ENCODE measurements around the gene VAPB. TPM values are rescaled to one million over a fixed set of nuclear protein-coding genes. Genes with fewer than 3 reads are reported as not detected.

The VAPB gene
- total RNA-seq, 4 donors from 2014 or later, result 9.4 to 13.0 (median 11.0) TPM

- intact Hi-C loops (cut with DNase I; ENCODE audit: low total_unique reads), result no loop called here
- DNase-seq (ENCODE audit: low spot score in 2 of 2), result no peak
- TF ChIP-seq POLR2A (IDR thresholded peaks at IDR 0.05), result no peak
- TF ChIP-seq, protein P1, sequence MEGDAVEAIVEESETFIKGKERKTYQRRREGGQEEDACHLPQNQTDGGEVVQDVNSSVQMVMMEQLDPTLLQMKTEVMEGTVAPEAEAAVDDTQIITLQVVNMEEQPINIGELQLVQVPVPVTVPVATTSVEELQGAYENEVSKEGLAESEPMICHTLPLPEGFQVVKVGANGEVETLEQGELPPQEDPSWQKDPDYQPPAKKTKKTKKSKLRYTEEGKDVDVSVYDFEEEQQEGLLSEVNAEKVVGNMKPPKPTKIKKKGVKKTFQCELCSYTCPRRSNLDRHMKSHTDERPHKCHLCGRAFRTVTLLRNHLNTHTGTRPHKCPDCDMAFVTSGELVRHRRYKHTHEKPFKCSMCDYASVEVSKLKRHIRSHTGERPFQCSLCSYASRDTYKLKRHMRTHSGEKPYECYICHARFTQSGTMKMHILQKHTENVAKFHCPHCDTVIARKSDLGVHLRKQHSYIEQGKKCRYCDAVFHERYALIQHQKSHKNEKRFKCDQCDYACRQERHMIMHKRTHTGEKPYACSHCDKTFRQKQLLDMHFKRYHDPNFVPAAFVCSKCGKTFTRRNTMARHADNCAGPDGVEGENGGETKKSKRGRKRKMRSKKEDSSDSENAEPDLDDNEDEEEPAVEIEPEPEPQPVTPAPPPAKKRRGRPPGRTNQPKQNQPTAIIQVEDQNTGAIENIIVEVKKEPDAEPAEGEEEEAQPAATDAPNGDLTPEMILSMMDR (IDR thresholded peaks at IDR 0.05), result no peak
- 95 to 96% methylated on average over 7 of the region's 7 CpGs for WGBS, 2 donors
- no peak overlapping the region for H3K4me3 ChIP-seq (ENCODE audit: low read depth, poor library complexity, severe bottlenecking)
These were observed 40.3 kb downstream of the VAPB start for GRCh38 chr20:58429303-58429702.

- TF ChIP-seq POLR2A (IDR thresholded peaks at IDR 0.05), result no peak
- TF ChIP-seq, protein P1 (IDR thresholded peaks at IDR 0.05), result no peak
- no peak overlapping the region for H3K4me3 ChIP-seq (ENCODE audit: low read depth, poor library complexity, severe bottlenecking)
- WGBS, 2 donors, result 87 to 94% methylated on average over 2 of the region's 2 CpGs
- DNase-seq (ENCODE audit: low spot score in 2 of 2), result no peak
- intact Hi-C loops (cut with DNase I; ENCODE audit: low total_unique reads), result no loop called here
These were observed 42.1 kb downstream of the VAPB start for GRCh38 chr20:58431134-58431533.

DNA sequence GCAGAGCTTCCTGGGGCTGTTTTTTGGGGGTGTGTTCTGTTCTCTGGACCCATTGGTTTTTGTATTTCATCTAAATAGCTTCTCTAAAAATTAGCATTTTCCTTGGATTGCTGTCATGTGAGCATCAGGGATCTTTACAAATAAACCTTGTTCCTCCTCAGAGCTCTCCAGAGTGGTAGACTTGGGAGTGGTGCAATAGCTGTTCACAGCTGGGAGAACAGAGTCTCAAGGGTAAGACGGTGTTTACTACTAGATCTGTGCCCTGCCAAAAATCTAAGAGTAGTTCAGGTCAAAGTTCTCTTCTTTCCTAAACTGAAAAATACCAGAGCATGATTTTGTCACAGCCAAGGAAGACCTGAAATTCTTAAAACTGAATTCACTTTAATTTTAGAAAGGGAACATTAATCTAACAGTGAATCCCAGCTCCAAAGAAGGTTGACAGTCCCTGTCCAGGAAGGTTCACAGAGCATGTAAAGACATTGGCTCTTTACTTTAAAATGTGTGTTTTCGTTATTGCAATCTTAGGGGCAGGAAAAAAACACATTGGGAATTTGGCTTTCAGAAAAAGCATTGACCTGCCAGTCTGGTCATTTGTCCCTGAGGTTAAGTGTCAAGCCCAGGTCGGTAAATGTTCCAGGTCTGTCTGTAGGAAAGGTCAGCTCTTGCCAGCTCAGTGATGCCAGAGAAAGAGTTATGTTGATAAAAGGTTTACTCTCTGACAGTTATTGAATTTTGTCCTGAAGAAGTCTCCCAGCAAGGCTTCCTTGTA, 43.3 kb downstream of the VAPB start:
- intact Hi-C loops (cut with DNase I; ENCODE audit: low total_unique reads), result no loop called here
- no peak for TF ChIP-seq POLR2A (IDR thresholded peaks at IDR 0.05)
- TF ChIP-seq, protein P1 (IDR thresholded peaks at IDR 0.05), result no peak
- no peak for DNase-seq (ENCODE audit: low spot score in 2 of 2)
- WGBS, 2 donors, result 48 to 64% methylated on average over 3 of the region's 3 CpGs
- no peak overlapping the region for H3K4me3 ChIP-seq (ENCODE audit: low read depth, poor library complexity, severe bottlenecking)

GRCh38 chr20:58433029-58433647, 44.1 kb downstream of the VAPB start:
- intact Hi-C loops (cut with DNase I; ENCODE audit: low total_unique reads), result no loop called here
- 93 to 97% methylated on average over 2 of the region's 2 CpGs for WGBS, 2 donors
- no peak for DNase-seq (ENCODE audit: low spot score in 2 of 2)
- no peak overlapping the region for H3K4me3 ChIP-seq (ENCODE audit: low read depth, poor library complexity, severe bottlenecking)
- TF ChIP-seq, protein P1 (IDR thresholded peaks at IDR 0.05), result no peak
- no peak for TF ChIP-seq POLR2A (IDR thresholded peaks at IDR 0.05)

- intact Hi-C loops (cut with DNase I; ENCODE audit: low total_unique reads), result no loop called here
- H3K4me3 ChIP-seq (ENCODE audit: low read depth, poor library complexity, severe bottlenecking), result no peak overlapping the region
- no peak for TF ChIP-seq POLR2A (IDR thresholded peaks at IDR 0.05)
- TF ChIP-seq, protein P1 (IDR thresholded peaks at IDR 0.05), result no peak
- WGBS, 2 donors, result 56 to 63% methylated on average over 1 of the region's 1 CpG
- DNase-seq (ENCODE audit: low spot score in 2 of 2), result no peak
These were observed 44.7 kb downstream of the VAPB start for GRCh38 chr20:58433759-58434158.

All from lower leg skin (tissue), 4 donors.